HCT116 (cell line): Measurements from ENCODE around the gene SPIB. TPM values are rescaled to one million over a fixed set of nuclear protein-coding genes. Genes with fewer than 3 reads are reported as not detected.

ENCODE experiments used
- ATAC-seq: fragments of 200-7000 bp; cut with Tn5 transposase; 2 replicates; pipeline ENCODE4 v1.9.1; 2020; ENCODE audit warnings: mild to moderate bottlenecking, moderate library complexity
- BruUV-seq: library from RNA; stranded (reverse); fragments of 400-500 nt; replicated peaks from 2 replicates; lab custom pipeline; 2021; lab: Mats Ljungman, UMichigan
- CTCF ChIA-PET: fragments of 300-600 bp; sonication (Branson Sonifier 250); formaldehyde crosslinking; loops from one replicate; lab custom pipeline; 2021; ENCODE audit warnings: antibody characterized with exemption; lab: Charles Lee
- POLR2A ChIA-PET: fragments of 300-600, 350-600 bp; sonication (Branson Sonifier 250); formaldehyde crosslinking; loops from one replicate; lab custom pipeline; 2021; ENCODE audit warnings: antibody characterized with exemption; lab: Charles Lee
- RAD21 ChIA-PET, 2 experiments: fragments of 300-600 bp; sonication (Branson Sonifier 250); formaldehyde crosslinking; loops; one replicate each; lab custom pipeline; 2023; ENCODE audit warnings: low total read pairs in 2 of 2; ENCODE audit not compliant: uncharacterized antibody in 2 of 2, unreplicated experiment in 2 of 2, low non-redundant PET in 1 of 2; lab: Charles Lee
- DNase-seq: peaks from one replicate; pipeline ENCODE4 v3.0.0-alpha.2; 2010; ENCODE audit warnings: low read depth, low spot score
- H2AFZ ChIP-seq: fragments of 200-600 bp; shearing (Covaris generic), sonication (generic); 2 replicates; pipeline ENCODE4 v1.6.1; 2017; ENCODE audit warnings: low read depth, mixed run types, mixed read lengths, antibody characterized with exemption, low read length; ENCODE audit not compliant: poor library complexity, severe bottlenecking
- H3K27ac ChIP-seq: 2 replicates; pipeline ENCODE4 v1.5.1; 2012; ENCODE audit warnings: low read depth, low read length
- H3K27me3 ChIP-seq: fragments of 200-600 bp; sonication (generic); 2 replicates; pipeline ENCODE4 v1.6.1; 2016; ENCODE audit warnings: mixed run types, low read length, mixed read lengths; ENCODE audit not compliant: insufficient read depth
- H3K36me3 ChIP-seq, 2 experiments: fragments of 200-500 bp in 1 of 2; fragments of 200-600 bp in 1 of 2; sonication (Bioruptor generic) in 1 of 2; sonication (generic) in 1 of 2; 2 replicates each; pipeline versions ENCODE4 v1.5.1 to v1.6.1; 2014 to 2016; ENCODE audit warnings: low read length in 2 of 2, inconsistent platforms in 1 of 2, mixed read lengths in 1 of 2, mixed run types in 1 of 2; ENCODE audit not compliant: insufficient read depth in 2 of 2, control insufficient read depth in 1 of 2
- H3K4me1 ChIP-seq, 2 experiments: fragments of 200-600 bp in 1 of 2; sonication (generic) in 1 of 2; 2 replicates each; pipeline versions ENCODE4 v1.5.1 to v1.6.1; 2012 to 2017; ENCODE audit warnings: low read length in 2 of 2, inconsistent platforms in 1 of 2, mild to moderate bottlenecking in 1 of 2, mixed read lengths in 1 of 2, mixed run types in 1 of 2, moderate library complexity in 1 of 2; ENCODE audit not compliant: insufficient read depth in 2 of 2, control insufficient read depth in 1 of 2
- H3K4me2 ChIP-seq: fragments of 200-600 bp; sonication (generic); 2 replicates; pipeline ENCODE4 v1.6.1; 2017; ENCODE audit warnings: mixed run types, low read length, mixed read lengths
- H3K4me3 ChIP-seq, 2 experiments: fragments of 200-600 bp in 1 of 2; sonication (generic) in 1 of 2; replicated peaks in 1 of 2; 2 replicates each; pipeline ENCODE4 v1.5.1; 2011 to 2016; ENCODE audit warnings: low read length in 2 of 2, control low read depth in 1 of 2, low read depth in 1 of 2, mild to moderate bottlenecking in 1 of 2, mixed read lengths in 1 of 2, mixed run types in 1 of 2
- H3K79me2 ChIP-seq: fragments of 200-600 bp; sonication (generic); 2 replicates; pipeline ENCODE4 v1.6.1; 2017; ENCODE audit warnings: mild to moderate bottlenecking, mixed run types, low read length, moderate library complexity, mixed read lengths; ENCODE audit not compliant: insufficient read depth
- H3K9ac ChIP-seq: fragments of 200-600 bp; sonication (generic); 2 replicates; pipeline ENCODE4 v1.6.1; 2016; ENCODE audit warnings: low read length, mixed read lengths
- H3K9me2 ChIP-seq: fragments of 200-600 bp; sonication (generic), shearing (Covaris generic); 2 replicates; pipeline ENCODE4 v1.6.1; 2017; ENCODE audit warnings: mixed run types, mild to moderate bottlenecking, moderate library complexity; ENCODE audit not compliant: insufficient read depth
- H3K9me3 ChIP-seq, 2 experiments: fragments of 200-500 bp in 1 of 2; fragments of 200-600 bp in 1 of 2; sonication (Bioruptor generic) in 1 of 2; sonication (generic) in 1 of 2; 2 replicates each; pipeline ENCODE4 v1.6.1; 2014 to 2017; ENCODE audit warnings: low read length in 2 of 2, mixed read lengths in 2 of 2, inconsistent platforms in 1 of 2, low read depth in 1 of 2, mild to moderate bottlenecking in 1 of 2, mixed run types in 1 of 2, moderate library complexity in 1 of 2; ENCODE audit not compliant: control insufficient read depth in 1 of 2, insufficient read depth in 1 of 2
- H4K20me1 ChIP-seq: fragments of 200-600 bp; sonication (generic), shearing (Covaris generic); 2 replicates; pipeline ENCODE4 v1.6.1; 2017; ENCODE audit warnings: mixed run types, mild to moderate bottlenecking, moderate library complexity; ENCODE audit not compliant: insufficient read depth
- CBX3 ChIP-seq: IDR thresholded peaks from 2 replicates; pipeline ENCODE4 v1.6.1; 2012; ENCODE audit warnings: low read depth
- EZH2phosphoT487 ChIP-seq: fragments of 200-600 bp; IDR thresholded peaks from 2 replicates; pipeline ENCODE4 v1.6.1; 2018; ENCODE audit warnings: antibody characterized with exemption, borderline replicate concordance
- POLR2AphosphoS5 ChIP-seq: IDR thresholded peaks from 2 replicates; pipeline ENCODE4 v1.6.1; 2011; ENCODE audit warnings: mild to moderate bottlenecking, low read depth, low read length, moderate library complexity
- SRF ChIP-seq: IDR thresholded peaks from 2 replicates; pipeline ENCODE4 v1.6.1; 2012; ENCODE audit warnings: low read depth
- intact Hi-C: fragments of 100-400 bp; cut with micrococcal nuclease; formaldehyde crosslinking; loops from 2 replicates; pipeline ENCODE4 v1.10.0; 2022
- total RNA-seq: library from RNA; stranded (reverse); gene quantifications from one replicate; pipeline ENCODE4 v1.2.1, GENCODE V29; 2021; ENCODE audit not compliant: unreplicated experiment
- TF ChIP-seq, protein P1 (sequence below): IDR thresholded peaks from 2 replicates; pipeline ENCODE4 v1.6.1; 2012
- TF ChIP-seq, protein P2 (sequence below), 3 experiments: fragments of 200-600 bp in 1 of 3; sonication (generic) in 1 of 3; IDR thresholded peaks in 2 of 3; conservative IDR thresholded peaks in 1 of 3; 2 replicates each; pipeline ENCODE4 v1.5.1; 2012 to 2017; ENCODE audit warnings: low read depth in 2 of 3, low read length in 2 of 3, antibody characterized with exemption in 1 of 3, borderline replicate concordance in 1 of 3, control low read depth in 1 of 3, mild to moderate bottlenecking in 1 of 3, mixed read lengths in 1 of 3, mixed run types in 1 of 3, moderate library complexity in 1 of 3; ENCODE audit not compliant: insufficient read depth in 1 of 3

Gene SPIB
- total RNA-seq, 1 experiment from 2014 or later, result 0.96 TPM

DNA sequence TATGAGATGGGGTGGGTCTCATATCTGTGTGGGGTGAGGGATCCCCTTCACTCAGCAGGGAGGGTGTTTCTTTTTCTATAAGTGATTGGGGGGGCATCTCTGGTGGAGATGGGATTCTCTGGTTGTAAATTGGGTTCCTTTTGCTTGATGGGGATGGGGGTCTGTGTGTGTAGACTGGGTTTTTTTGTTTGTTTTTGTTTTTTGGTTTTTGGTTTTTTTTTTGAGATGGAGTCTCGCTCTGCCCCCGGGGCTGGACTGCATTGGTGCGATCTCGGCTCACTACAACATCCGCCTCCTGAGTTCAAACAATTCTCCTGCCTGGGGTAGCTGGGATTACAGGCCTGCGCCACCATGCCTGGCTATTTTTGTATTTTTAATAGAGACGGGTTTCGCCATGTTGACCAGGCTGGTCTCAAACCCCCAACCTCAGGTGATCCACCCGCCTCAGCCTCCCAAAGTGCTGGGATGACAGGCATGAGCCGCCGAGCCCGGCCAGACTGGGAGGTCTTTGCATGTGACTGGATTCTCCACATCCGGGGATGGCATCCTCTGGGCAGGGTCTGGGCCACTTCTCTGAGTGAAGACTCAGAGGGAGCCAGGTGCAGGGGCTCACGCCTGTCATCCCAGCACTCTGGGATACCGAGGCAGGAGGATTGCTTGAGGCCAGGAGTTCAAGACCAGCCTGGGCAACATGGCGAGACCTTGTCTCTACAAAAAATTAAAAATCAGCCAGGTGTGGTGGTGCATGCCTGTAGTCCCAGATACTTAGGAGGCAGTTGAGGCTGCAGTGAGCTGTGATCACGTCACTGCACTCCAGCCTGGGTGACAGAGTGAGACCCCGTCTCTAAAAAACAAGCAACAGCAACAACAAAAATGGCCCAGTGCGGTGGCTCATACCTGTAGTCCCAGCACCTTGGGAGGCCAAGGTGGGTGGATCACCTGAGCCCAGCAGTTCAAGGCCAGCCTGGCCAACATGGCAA, 14.8 kb downstream of the SPIB start:
- Histone ChIP-seq H3K9ac (no peak overlapping the region), H3K27ac (no peak overlapping the region), H3K9me2 (no peaks in the 10 kb centered on the region), H3K36me3 (no peaks in the 10 kb centered on the region), H3K4me3 (no peak overlapping the region), H3K79me2 (no peaks in the 10 kb centered on the region), H4K20me1 (no peaks in the 10 kb centered on the region), H3K9me3 (no peaks in the 10 kb centered on the region), H3K4me2 (no peak overlapping the region), H3K4me1 (peaks cover 6 to 21% of the 10 kb centered on the region in 2 experiments)
- intact Hi-C loops, result no loop called here
- no TSS peak for BruUV-seq
- CTCF ChIA-PET, result no interaction called here
- no peak for ATAC-seq
- POLR2A ChIA-PET, result no interaction called here
- TF ChIP-seq, protein P1, sequence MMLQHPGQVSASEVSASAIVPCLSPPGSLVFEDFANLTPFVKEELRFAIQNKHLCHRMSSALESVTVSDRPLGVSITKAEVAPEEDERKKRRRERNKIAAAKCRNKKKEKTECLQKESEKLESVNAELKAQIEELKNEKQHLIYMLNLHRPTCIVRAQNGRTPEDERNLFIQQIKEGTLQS, result no peak
- TF ChIP-seq SRF (no peak), POLR2AphosphoS5 (no peak), EZH2phosphoT487 (no peak), CBX3 (no peak)
- TF ChIP-seq, protein P2, sequence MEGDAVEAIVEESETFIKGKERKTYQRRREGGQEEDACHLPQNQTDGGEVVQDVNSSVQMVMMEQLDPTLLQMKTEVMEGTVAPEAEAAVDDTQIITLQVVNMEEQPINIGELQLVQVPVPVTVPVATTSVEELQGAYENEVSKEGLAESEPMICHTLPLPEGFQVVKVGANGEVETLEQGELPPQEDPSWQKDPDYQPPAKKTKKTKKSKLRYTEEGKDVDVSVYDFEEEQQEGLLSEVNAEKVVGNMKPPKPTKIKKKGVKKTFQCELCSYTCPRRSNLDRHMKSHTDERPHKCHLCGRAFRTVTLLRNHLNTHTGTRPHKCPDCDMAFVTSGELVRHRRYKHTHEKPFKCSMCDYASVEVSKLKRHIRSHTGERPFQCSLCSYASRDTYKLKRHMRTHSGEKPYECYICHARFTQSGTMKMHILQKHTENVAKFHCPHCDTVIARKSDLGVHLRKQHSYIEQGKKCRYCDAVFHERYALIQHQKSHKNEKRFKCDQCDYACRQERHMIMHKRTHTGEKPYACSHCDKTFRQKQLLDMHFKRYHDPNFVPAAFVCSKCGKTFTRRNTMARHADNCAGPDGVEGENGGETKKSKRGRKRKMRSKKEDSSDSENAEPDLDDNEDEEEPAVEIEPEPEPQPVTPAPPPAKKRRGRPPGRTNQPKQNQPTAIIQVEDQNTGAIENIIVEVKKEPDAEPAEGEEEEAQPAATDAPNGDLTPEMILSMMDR (IDR thresholded peaks at IDR 0.05 in 2 of 3, conservative IDR thresholded peaks at IDR 0.05 in 1 of 3; ENCODE audit: borderline replicate concordance in 1 of 3, insufficient read depth in 1 of 3, low read depth in 2 of 3, low read length in 2 of 3), result no peak
- TF ChIP-seq, all 23 proteins: peak for 0
- RAD21 ChIA-PET, result no interaction called here
- Histone ChIP-seq H3K27me3 (no peaks in the 10 kb centered on the region), H2AFZ (no peak overlapping the region)
- no peak for DNase-seq
